GM18909 (cell line): ENCODE results near the gene SELENOT.
"Not testable (repeated sequence)": the region's sequence is repeated elsewhere in the genome, so short reads cannot be mapped to it uniquely, and the experiment has no call there.

ENCODE experiments used
- ATAC-seq: cut with Tn5 transposase; IDR thresholded peaks from one replicate; pipeline ENCODE4 v1.9.1; 2021; ENCODE audit warnings: mild to moderate bottlenecking; ENCODE audit not compliant: unreplicated experiment, poor library complexity

The SELENOT gene

GRCh38 chr3:150603153-150603979, at the start of gene SELENOT:
Gene SELENOT, plus strand, starts transcription at chr3:150603321. Its CDS starts 42 bp downstream, at chr3:150603363.
- ATAC-seq = peak; percentile 64

DNA sequence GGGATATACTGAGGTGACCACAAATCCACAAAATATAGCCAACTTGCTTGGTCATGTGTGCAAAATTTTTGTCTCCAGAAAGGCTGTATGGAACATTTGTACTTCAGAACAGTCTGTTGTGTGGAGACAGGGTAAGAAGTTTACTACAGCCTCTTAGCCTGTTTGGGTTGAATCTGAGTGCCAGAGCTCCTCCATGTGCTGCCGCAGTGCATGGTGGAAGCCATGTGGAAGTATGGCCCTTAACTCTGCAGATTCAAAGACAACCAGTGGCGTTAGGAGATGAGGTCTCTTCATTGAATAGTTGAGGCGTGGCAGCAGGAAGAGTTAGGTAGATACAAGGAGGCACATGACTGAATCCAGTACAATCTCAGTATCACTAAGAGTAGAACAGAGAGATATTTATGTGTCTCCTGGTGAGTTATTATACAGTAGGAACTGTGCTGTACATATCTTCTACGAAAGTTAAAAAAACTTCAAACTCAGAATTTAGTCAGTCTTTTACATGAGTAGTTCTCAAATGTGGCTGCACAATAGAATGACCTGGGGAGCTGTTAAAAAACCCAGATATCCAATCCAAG, 47.2 kb upstream of the SELENOT start:
- ATAC-seq = no peak

DNA sequence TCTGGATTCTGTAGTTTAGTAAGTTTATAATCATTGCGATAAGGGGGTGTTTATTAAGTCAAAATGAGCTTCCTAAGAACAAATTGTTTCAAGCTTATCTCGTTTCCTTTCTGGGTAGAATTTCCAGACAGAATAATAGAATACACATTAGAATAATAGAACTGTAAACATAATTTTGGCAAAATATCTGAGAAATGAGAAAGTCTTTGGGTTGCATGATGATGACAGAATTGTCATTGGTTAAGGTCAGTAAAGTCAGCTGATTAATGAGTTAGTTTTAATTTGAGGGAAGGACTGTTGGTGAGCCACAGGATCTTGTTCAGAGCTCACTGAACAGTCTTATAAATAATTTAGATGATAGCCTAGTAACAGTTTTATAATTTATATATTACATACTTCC, 46.3 kb upstream of the SELENOT start:
- ATAC-seq = no peak

DNA sequence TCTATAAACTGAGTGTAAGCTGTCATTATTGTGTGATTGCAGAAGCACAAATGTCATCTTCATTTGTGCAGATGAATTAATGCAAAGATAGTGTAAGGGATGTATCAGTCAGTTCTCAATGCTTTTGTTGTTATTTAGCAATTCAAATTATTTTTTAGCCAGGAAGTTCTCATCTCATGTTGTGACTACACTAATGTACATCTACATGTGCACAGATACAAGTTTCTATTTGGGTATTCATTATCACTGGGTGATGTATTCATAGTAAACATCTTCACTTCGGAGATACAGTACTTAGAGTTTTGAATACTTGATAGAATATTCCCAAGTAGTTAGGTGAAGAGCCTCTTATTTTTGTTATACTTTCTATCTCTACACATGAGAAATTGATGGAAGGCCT, 45.4 kb upstream of the SELENOT start:
- ATAC-seq = no peak

GRCh38 chr3:150564243-150564642, 38.9 kb upstream of the SELENOT start:
- ATAC-seq = no peak

- no peak for ATAC-seq
Observed at GRCh38 chr3:150567328-150567727, 35.8 kb upstream of the SELENOT start.

- ATAC-seq = no peak
Observed at GRCh38 chr3:150577855-150578254, 25.3 kb upstream of the SELENOT start.

GRCh38 chr3:150581174-150581573, 21.9 kb upstream of the SELENOT start:
- no peak for ATAC-seq

DNA sequence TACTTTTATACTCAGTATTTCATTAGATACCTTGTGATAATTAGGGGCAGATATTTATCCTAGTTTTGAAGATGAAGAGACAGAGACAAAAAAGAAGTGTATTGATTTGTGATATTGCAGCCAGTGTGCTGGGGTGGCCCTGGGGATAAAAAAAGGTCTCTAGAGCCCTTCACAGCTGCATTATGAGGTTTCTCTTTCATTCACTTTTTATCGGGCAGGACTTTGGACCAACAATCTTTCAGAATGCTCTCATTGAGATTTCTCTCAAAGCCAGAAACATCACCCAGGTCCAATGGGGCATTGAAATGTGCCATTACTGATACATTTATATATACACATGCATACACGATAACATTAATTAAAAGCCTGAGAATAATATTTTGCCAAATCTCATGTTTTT, 20.5 kb upstream of the SELENOT start:
- peak; percentile 72 for ATAC-seq

DNA sequence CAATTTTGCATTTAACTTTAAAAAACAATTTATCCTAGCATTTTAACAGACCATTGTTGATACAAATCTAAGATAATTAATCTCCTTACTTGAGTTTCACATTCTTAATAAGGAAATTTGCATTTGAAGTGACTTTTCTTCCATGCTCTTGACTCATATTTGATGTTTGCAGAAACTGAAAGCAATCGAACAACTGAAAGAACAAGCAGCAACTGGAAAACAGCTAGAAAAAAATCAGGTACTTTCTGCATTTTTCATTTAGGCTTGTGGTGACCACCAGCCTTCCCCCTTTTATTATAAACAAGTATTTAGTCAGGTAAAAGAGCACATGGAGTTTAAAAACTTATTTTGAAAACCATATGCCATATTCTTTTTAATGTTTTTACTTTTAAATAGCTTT, 20.1 kb upstream of the SELENOT start:
- peak; percentile 50 for ATAC-seq

GRCh38 chr3:150588027-150588830, 14.9 kb upstream of the SELENOT start:
- ATAC-seq = no peak

DNA sequence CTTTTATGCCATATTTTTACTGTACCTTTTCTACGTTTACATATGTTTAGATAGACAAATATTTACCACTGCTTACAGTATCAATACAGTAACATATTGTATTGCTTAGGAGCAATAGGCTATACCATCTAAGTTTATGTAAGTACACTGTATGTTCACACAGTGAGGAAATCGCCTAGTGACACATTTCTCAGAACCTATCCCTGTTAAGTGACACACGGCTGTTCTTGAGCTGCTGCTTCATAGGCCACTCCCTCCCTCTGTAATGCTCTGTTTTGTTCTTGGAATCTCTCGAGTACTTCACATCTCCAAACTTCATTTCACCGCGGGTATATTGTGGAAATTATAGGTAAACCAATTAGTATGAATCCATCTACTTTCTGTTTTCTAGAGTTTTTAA, 13.4 kb upstream of the SELENOT start:
- ATAC-seq = no peak

- ATAC-seq = no peak
Observed at GRCh38 chr3:150594150-150594549, 9.0 kb upstream of the SELENOT start.

GRCh38 chr3:150597646-150598045, 5.5 kb upstream of the SELENOT start:
- ATAC-seq = no peak

- no peak for ATAC-seq
Observed at GRCh38 chr3:150599611-150600297, 3.4 kb upstream of the SELENOT start.

GRCh38 chr3:150600647-150601530, 2.2 kb upstream of the SELENOT start:
- not testable (repeated sequence) for ATAC-seq

DNA sequence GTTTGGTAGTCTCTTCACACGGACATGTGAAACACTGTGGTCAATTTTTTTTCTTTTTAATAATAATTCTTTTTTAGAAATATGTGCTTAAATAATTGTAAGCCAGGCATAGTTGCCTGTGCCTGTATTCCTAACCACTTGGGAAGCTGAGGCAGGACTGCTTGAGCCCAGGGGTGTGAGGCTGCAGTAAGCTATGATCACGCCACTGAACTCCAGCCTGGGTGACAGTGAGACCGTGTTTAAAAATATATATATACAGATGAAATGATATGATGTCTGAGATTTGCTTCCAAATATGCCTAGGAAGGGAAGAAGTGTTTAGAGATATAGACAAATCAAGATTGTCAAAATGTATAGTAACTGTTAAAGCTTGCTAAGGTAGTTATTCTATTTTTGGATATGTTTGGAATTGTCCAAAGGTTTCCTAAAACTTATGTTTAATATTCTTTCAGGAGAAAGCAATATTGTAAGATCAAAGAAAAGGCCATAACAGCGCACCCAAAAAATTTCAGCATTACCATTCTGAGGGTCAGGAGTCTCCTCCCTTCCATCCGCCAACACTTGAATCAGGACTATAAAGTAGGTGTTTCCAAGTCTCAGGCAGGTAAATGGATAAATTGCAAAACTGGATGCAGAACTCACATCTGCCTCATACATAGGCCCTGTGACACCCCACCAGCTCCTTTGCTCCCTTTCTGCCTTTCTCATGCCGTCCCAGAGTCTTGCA, 532 bp upstream of the SELENOT start:
- ATAC-seq = peak; percentile 17

- ATAC-seq = no peak
Observed at GRCh38 chr3:150603980-150604319, 829 bp downstream of the SELENOT start.

DNA sequence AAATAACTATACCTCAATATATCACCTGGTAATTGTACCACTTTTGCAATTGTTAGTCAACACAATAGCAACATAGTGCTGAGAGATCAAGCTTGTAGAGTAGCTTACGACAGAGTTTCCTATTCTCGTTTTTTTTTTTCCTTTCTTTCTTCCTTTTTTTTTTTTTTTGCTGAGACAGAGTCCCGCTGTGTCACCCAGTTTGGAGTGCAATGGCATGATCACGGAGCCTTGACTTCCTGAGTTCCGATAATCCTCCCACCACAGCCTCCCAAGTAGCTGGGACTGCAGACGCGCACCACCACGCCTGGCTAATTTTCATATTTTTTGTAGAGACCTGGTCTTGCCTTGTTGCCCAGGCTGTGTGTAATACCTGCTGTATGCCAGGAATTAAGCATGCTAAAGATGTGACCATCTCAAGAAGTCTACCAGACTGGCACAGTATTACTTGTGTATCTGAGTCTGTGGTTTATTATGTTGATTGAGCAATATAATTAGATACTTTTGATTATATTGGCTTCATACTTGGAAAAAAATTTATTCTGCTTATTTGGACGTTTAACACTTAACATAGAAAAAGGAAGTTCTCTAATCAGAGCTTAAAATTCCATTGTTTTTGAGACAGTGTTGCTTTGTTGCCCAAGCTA, 3.0 kb downstream of the SELENOT start:
- ATAC-seq = no peak
